Measurements from ENCODE around the gene SDCBP2.

GRCh38 chr20:1274485-1275311 is 54.2 kb downstream of the SDCBP2 start:
- TF ChIP-seq TOX (CRISPR knock-in tag; IDR thresholded peaks at IDR 0.05; ENCODE audit: borderline replicate concordance): no peak
- no peak for TF ChIP-seq PATZ1 (CRISPR knock-in tag; IDR thresholded peaks at IDR 0.05; ENCODE audit: borderline replicate concordance)
- TF ChIP-seq PPARA (CRISPR knock-in tag; IDR thresholded peaks at IDR 0.05; ENCODE audit: borderline replicate concordance): no peak
- TF ChIP-seq ZNF565 (CRISPR knock-in tag; conservative IDR thresholded peaks at IDR 0.05; ENCODE audit: low read depth): no peak
- no peak for TF ChIP-seq ARNTL (CRISPR knock-in tag; IDR thresholded peaks at IDR 0.05; ENCODE audit: borderline replicate concordance, low read depth)
- TF ChIP-seq CREB5 (CRISPR knock-in tag; IDR thresholded peaks at IDR 0.05; ENCODE audit: low read depth): no peak
- no peak for TF ChIP-seq ESRRG (CRISPR knock-in tag; IDR thresholded peaks at IDR 0.05)
- no peak for TF ChIP-seq ZC3H10 (CRISPR knock-in tag; IDR thresholded peaks at IDR 0.05)
- no peak for TF ChIP-seq GLIS3 (CRISPR knock-in tag; IDR thresholded peaks at IDR 0.05)
- TF ChIP-seq OSR1 (CRISPR knock-in tag; IDR thresholded peaks at IDR 0.05): no peak
- TF ChIP-seq CSRNP3 (CRISPR knock-in tag; IDR thresholded peaks at IDR 0.05): no peak
- no peak for TF ChIP-seq TSHZ2 (CRISPR knock-in tag; IDR thresholded peaks at IDR 0.05)
- no peak for TF ChIP-seq RARB (CRISPR knock-in tag; IDR thresholded peaks at IDR 0.05)
- no peak for TF ChIP-seq ZFP30 (CRISPR knock-in tag; IDR thresholded peaks at IDR 0.05)
